NT2/D1 (cell line): ENCODE results near the gene SCAMP1.

Experiments used
- DNase-seq: peaks from one replicate; pipeline ENCODE4 v3.0.0-alpha.2; 2011; ENCODE audit warnings: low read depth, low spot score
- H3K27me3 ChIP-seq: 2 replicates; pipeline ENCODE4 v1.6.0; 2011; ENCODE audit warnings: mild to moderate bottlenecking; ENCODE audit not compliant: insufficient read length, insufficient read depth
- H3K36me3 ChIP-seq: 2 replicates; pipeline ENCODE4 v1.6.1; 2011; ENCODE audit warnings: mild to moderate bottlenecking, low read length, mixed read lengths; ENCODE audit not compliant: insufficient read depth, insufficient read length
- H3K4me1 ChIP-seq: 2 replicates; pipeline ENCODE4 v1.5.1; 2011; ENCODE audit not compliant: insufficient read depth, insufficient read length
- H3K4me3 ChIP-seq: 2 replicates; pipeline ENCODE4 v1.5.1; 2011; ENCODE audit warnings: low read depth; ENCODE audit not compliant: insufficient read length
- H3K9ac ChIP-seq: 2 replicates; pipeline ENCODE4 v1.6.0; 2011; ENCODE audit warnings: low read depth; ENCODE audit not compliant: insufficient read length
- H3K9me3 ChIP-seq: 2 replicates; pipeline ENCODE4 v1.5.1; 2011; ENCODE audit warnings: mild to moderate bottlenecking, low read length; ENCODE audit not compliant: insufficient read depth
- SUZ12 ChIP-seq: IDR thresholded peaks from 2 replicates; pipeline ENCODE4 v1.6.1; 2011; ENCODE audit not compliant: insufficient read length, insufficient read depth; ENCODE audit errors: extremely low read depth
- YY1 ChIP-seq: IDR thresholded peaks from 2 replicates; pipeline ENCODE4 v1.6.1; 2011; ENCODE audit not compliant: insufficient read length, insufficient read depth
- ZNF274 ChIP-seq: IDR thresholded peaks from 2 replicates; pipeline ENCODE4 v1.6.1; 2011; ENCODE audit warnings: mild to moderate bottlenecking, low read depth, low read length

Gene SCAMP1

GRCh38 chr5:78496373-78496772 lies 136.0 kb downstream of the SCAMP1 start:
- H3K36me3 ChIP-seq = peaks cover 13% of the 10 kb centered on the region
- H3K9ac ChIP-seq = no peak overlapping the region
- no peaks in the 10 kb centered on the region for H3K4me1 ChIP-seq
- no peak overlapping the region for H3K4me3 ChIP-seq
- DNase-seq = no peak
- no peaks in the 10 kb centered on the region for H3K9me3 ChIP-seq
- H3K27me3 ChIP-seq = no peaks in the 10 kb centered on the region
- TF ChIP-seq YY1 (no peak), SUZ12 (no peak), ZNF274 (no peak)

DNA sequence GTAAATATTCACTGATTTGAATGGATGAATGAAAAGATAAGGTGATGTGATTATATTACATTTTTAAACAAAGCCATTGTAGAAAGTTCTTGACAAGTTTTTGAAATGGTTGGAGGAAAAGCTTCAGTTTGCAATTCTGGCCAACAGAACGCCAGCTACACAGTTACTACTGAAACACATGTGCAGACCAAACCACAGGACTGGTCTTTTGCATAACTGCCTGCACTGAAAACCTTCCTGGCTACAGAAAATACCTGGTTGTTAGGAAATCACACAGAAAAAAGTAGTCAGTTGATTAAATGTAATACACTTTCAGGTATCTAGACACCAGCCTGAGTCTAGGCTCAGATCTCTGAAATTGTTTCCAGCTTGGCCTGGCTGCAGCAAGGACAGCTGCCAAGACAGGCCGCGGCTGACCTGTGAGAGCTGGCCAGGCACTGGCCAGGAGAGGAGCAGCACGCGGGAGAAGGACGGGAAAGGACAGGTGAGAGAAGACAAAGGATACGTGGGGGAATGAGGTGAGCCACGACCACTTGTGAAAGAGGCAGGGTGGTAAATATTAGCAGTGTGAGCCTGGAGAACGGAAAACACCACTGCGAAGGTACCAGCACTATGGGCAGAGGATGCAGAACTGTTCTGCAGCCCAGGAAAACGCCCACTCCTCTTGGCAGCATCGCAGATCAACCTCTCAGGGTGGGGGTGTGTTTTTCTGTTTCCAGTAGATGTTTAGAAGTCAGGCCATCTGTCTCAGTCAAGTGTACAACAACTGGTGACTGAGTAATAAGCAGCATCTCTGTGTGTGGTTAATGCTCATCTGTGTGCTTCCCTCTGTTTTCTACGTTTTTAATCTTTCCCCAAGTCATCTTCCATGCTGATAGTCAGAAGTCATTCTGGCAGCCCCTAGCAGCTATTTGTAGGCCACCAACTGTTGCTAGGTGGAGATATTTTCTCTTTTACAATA lies 137.4 kb downstream of the SCAMP1 start:
- no peak for DNase-seq
- Histone ChIP-seq H3K9me3 (no peaks in the 10 kb centered on the region), H3K27me3 (no peaks in the 10 kb centered on the region), H3K4me1 (no peaks in the 10 kb centered on the region), H3K9ac (no peak overlapping the region), H3K4me3 (no peak overlapping the region), H3K36me3 (peaks cover 13% of the 10 kb centered on the region)
- TF ChIP-seq SUZ12 (no peak), ZNF274 (no peak), YY1 (no peak)

DNA sequence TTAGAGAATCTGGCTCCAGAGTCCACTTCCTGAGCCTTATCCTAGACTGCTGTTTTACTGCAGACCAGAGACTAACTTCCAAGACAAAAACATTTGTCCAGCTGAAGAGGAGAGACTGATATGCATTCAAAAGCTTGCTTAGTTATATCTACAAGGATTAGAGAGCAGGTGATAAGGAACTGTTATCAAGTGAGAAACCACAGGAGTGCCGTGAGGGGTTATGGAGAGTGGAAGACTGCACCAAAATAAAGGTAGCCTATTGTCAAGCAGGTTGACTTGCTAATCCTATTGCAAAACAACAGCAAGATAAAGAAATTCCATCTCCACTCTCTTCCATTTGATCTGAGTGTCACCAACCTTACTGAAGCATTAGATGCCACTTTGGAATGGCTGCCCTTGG lies 139.1 kb downstream of the SCAMP1 start:
- Histone ChIP-seq H3K36me3 (peaks cover 1% of the 10 kb centered on the region), H3K9ac (no peak overlapping the region), H3K27me3 (no peaks in the 10 kb centered on the region), H3K4me3 (no peak overlapping the region), H3K9me3 (no peaks in the 10 kb centered on the region), H3K4me1 (no peaks in the 10 kb centered on the region)
- no peak for DNase-seq
- TF ChIP-seq ZNF274 = no peak
- TF ChIP-seq YY1 = no peak
- no peak for TF ChIP-seq SUZ12

DNA sequence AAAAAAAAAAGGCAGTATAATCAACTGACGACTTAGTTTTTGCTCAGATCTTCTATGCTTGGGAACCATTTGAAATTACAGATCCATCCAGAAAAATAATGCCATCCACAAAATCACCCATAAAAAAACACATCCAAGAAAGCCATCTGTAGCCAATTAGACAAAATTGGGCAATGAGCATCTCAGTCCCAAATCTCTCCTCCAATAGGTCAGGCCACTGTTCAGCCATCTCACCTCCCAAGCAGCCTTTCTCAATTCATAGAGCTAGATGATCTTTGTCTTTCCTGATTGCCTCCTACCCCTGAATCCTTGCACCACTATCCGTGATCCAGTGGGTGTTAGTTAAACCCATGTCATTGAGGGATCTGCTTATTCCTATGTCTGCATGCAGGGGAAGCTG lies 139.6 kb downstream of the SCAMP1 start:
- H3K36me3 ChIP-seq = no peaks in the 10 kb centered on the region
- no peak overlapping the region for H3K9ac ChIP-seq
- H3K4me3 ChIP-seq = no peak overlapping the region
- no peaks in the 10 kb centered on the region for H3K27me3 ChIP-seq
- DNase-seq = no peak
- no peaks in the 10 kb centered on the region for H3K9me3 ChIP-seq
- TF ChIP-seq SUZ12 = no peak
- no peak for TF ChIP-seq YY1
- TF ChIP-seq ZNF274 = no peak
- no peaks in the 10 kb centered on the region for H3K4me1 ChIP-seq

DNA sequence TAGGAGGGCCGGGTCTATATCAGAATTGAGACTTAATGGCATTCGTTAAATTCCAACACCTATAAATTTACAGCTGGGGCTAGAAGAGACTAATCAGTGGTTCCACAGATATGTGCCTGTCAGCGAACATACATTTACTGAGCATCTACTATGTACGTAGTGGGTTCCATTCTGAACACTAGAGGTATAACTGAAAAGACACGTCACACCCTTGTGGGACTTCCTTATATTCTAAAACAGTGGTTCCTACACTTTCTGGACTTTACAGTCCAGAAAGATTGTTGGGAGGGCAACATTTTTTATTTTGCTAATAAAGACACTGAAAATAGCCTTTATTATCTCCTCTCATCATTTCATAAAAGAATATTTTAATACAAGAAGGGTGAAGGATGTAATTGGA lies 140.5 kb downstream of the SCAMP1 start:
- Histone ChIP-seq H3K9me3 (no peaks in the 10 kb centered on the region), H3K4me3 (no peak overlapping the region), H3K4me1 (no peaks in the 10 kb centered on the region), H3K36me3 (no peaks in the 10 kb centered on the region), H3K9ac (no peak overlapping the region), H3K27me3 (no peaks in the 10 kb centered on the region)
- TF ChIP-seq ZNF274 (no peak), SUZ12 (no peak), YY1 (no peak)
- no peak for DNase-seq

DNA sequence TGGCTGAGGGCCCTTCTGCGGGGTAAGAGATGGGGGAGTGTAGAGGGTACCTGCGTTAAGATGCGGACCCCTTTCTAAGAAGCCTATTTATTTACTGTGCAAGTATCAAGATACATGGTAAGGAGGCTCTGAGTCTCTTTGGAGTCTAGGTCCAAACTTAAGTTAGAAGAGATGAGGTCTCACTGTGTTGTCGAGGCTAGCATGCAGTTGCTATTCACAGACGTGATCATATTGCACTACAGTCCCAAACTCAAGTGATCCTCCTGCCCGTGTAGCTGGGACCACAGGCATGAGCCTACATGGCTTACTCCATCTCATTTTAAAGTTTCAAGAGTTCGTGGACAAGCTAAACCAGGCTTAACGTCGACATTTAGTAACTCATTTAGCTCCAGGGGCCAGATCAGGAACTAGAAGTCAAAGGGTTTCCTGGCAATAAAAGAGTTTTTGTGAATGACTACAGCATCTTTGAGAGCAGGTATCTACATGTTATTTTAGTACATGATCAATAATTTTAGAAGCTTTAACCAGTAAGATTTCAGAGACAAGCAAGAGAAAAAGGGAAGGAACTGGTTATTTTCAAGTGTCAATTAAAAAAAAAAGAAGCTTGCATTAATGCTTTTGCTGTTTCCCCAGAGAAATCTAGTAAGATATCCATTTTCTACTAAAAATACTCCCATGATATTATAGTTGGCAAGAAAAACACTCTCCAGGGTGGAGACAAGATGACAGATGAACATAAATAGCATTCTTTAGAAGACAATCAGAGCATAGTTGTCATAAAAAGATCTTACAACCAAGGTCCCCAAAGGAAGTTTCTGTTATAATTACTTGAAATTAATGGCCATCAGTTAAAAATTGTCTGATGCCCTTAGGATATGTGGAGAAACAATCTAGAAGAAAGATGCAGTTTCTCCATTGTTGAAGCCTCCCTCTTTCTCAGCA lies 141.3 kb downstream of the SCAMP1 start:
- Histone ChIP-seq H3K9ac (no peak overlapping the region), H3K4me1 (no peaks in the 10 kb centered on the region), H3K9me3 (no peaks in the 10 kb centered on the region), H3K4me3 (no peak overlapping the region), H3K27me3 (no peaks in the 10 kb centered on the region), H3K36me3 (no peaks in the 10 kb centered on the region)
- no peak for TF ChIP-seq ZNF274
- no peak for TF ChIP-seq SUZ12
- no peak for TF ChIP-seq YY1
- DNase-seq = no peak
